GM19240 (cell line): Measurements from ENCODE around the gene TNRC6B.

Experiments used
- DNase-seq: peaks from one replicate; pipeline ENCODE4 v3.0.0; 2011; ENCODE audit warnings: low spot score; ENCODE audit not compliant: insufficient read length

The TNRC6B gene

GRCh38 chr22:40240160-40240559 lies 62.4 kb downstream of the TNRC6B start:
- no peak for DNase-seq

- no peak for DNase-seq
Measured at GRCh38 chr22:40240686-40241085, 63.0 kb downstream of the TNRC6B start.

- DNase-seq = no peak
Measured at GRCh38 chr22:40241200-40241763, 63.6 kb downstream of the TNRC6B start.

GRCh38 chr22:40243891-40244290 lies 66.2 kb downstream of the TNRC6B start:
- DNase-seq = no peak

GRCh38 chr22:40244586-40244985 lies 66.9 kb downstream of the TNRC6B start:
- no peak for DNase-seq

GRCh38 chr22:40247976-40248375 lies 70.3 kb downstream of the TNRC6B start:
- DNase-seq = no peak

GRCh38 chr22:40249286-40249685 lies 71.6 kb downstream of the TNRC6B start:
- DNase-seq = no peak

GRCh38 chr22:40250608-40251007 lies 72.9 kb downstream of the TNRC6B start:
- DNase-seq = peak; percentile 6

GRCh38 chr22:40251106-40251505 lies 73.4 kb downstream of the TNRC6B start:
- DNase-seq = no peak

- no peak for DNase-seq
Measured at GRCh38 chr22:40252146-40252545, 74.4 kb downstream of the TNRC6B start.

GRCh38 chr22:40256516-40256915 lies 78.8 kb downstream of the TNRC6B start:
- DNase-seq = no peak

- no peak for DNase-seq
Measured at GRCh38 chr22:40258017-40258416, 80.3 kb downstream of the TNRC6B start.

GRCh38 chr22:40258501-40258915 lies 80.8 kb downstream of the TNRC6B start:
- no peak for DNase-seq

- DNase-seq = no peak
Measured at GRCh38 chr22:40261783-40262182, 84.1 kb downstream of the TNRC6B start.

GRCh38 chr22:40263191-40263590 lies 85.5 kb downstream of the TNRC6B start:
- no peak for DNase-seq

GRCh38 chr22:40265783-40266182 lies 88.1 kb downstream of the TNRC6B start:
- no peak for DNase-seq

- DNase-seq = no peak
Measured at GRCh38 chr22:40270031-40270430, 92.3 kb downstream of the TNRC6B start.

GRCh38 chr22:40270748-40271373 lies 93.1 kb downstream of the TNRC6B start:
- DNase-seq = no peak

- no peak for DNase-seq
Measured at GRCh38 chr22:40271440-40271839, 93.7 kb downstream of the TNRC6B start.

GRCh38 chr22:40273319-40273718 lies 95.6 kb downstream of the TNRC6B start:
- no peak for DNase-seq

GRCh38 chr22:40276996-40277823 lies 99.5 kb downstream of the TNRC6B start:
- DNase-seq = no peak

- DNase-seq = no peak
Measured at GRCh38 chr22:40279017-40279416, 101.3 kb downstream of the TNRC6B start.

- DNase-seq = no peak
Measured at GRCh38 chr22:40281717-40282116, 104.0 kb downstream of the TNRC6B start.
